Measurements from ENCODE around the gene XAGE1A.

DNA sequence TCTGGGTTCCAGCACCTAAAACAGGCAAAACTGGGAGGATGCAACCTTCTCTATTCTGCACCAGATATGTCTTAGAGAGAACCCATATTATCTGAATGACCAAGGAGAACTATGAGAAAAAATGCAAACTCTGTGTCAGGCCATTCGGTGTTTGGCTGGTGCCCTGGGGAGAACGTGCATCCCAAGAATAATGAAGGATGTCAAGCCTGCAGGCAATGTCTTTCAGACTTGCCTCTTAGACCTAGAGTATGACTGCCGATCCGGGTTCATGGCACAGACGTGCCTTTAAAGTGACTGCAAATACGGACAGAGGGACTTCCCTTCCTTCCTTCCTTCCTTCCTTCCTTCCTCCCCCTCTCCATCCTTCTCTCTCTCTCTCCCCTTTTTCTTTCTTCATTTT is 14.3 kb downstream of the XAGE1A start:
- TF ChIP-seq, protein P1, sequence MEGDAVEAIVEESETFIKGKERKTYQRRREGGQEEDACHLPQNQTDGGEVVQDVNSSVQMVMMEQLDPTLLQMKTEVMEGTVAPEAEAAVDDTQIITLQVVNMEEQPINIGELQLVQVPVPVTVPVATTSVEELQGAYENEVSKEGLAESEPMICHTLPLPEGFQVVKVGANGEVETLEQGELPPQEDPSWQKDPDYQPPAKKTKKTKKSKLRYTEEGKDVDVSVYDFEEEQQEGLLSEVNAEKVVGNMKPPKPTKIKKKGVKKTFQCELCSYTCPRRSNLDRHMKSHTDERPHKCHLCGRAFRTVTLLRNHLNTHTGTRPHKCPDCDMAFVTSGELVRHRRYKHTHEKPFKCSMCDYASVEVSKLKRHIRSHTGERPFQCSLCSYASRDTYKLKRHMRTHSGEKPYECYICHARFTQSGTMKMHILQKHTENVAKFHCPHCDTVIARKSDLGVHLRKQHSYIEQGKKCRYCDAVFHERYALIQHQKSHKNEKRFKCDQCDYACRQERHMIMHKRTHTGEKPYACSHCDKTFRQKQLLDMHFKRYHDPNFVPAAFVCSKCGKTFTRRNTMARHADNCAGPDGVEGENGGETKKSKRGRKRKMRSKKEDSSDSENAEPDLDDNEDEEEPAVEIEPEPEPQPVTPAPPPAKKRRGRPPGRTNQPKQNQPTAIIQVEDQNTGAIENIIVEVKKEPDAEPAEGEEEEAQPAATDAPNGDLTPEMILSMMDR (IDR thresholded peaks at IDR 0.05; ENCODE audit: low read depth, low read length, missing input control): no peak
- TF ChIP-seq TAF1 (conservative IDR thresholded peaks at IDR 0.05): no peak
- TF ChIP-seq, protein P2, sequence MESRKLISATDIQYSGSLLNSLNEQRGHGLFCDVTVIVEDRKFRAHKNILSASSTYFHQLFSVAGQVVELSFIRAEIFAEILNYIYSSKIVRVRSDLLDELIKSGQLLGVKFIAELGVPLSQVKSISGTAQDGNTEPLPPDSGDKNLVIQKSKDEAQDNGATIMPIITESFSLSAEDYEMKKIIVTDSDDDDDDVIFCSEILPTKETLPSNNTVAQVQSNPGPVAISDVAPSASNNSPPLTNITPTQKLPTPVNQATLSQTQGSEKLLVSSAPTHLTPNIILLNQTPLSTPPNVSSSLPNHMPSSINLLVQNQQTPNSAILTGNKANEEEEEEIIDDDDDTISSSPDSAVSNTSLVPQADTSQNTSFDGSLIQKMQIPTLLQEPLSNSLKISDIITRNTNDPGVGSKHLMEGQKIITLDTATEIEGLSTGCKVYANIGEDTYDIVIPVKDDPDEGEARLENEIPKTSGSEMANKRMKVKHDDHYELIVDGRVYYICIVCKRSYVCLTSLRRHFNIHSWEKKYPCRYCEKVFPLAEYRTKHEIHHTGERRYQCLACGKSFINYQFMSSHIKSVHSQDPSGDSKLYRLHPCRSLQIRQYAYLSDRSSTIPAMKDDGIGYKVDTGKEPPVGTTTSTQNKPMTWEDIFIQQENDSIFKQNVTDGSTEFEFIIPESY (IDR thresholded peaks at IDR 0.05): no peak
- TF ChIP-seq JUND (IDR thresholded peaks at IDR 0.05): no peak
- TF ChIP-seq, protein P3, sequence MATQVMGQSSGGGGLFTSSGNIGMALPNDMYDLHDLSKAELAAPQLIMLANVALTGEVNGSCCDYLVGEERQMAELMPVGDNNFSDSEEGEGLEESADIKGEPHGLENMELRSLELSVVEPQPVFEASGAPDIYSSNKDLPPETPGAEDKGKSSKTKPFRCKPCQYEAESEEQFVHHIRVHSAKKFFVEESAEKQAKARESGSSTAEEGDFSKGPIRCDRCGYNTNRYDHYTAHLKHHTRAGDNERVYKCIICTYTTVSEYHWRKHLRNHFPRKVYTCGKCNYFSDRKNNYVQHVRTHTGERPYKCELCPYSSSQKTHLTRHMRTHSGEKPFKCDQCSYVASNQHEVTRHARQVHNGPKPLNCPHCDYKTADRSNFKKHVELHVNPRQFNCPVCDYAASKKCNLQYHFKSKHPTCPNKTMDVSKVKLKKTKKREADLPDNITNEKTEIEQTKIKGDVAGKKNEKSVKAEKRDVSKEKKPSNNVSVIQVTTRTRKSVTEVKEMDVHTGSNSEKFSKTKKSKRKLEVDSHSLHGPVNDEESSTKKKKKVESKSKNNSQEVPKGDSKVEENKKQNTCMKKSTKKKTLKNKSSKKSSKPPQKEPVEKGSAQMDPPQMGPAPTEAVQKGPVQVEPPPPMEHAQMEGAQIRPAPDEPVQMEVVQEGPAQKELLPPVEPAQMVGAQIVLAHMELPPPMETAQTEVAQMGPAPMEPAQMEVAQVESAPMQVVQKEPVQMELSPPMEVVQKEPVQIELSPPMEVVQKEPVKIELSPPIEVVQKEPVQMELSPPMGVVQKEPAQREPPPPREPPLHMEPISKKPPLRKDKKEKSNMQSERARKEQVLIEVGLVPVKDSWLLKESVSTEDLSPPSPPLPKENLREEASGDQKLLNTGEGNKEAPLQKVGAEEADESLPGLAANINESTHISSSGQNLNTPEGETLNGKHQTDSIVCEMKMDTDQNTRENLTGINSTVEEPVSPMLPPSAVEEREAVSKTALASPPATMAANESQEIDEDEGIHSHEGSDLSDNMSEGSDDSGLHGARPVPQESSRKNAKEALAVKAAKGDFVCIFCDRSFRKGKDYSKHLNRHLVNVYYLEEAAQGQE (IDR thresholded peaks at IDR 0.05): no peak
- no peak for TF ChIP-seq RAD21 (IDR thresholded peaks at IDR 0.05)
- no peak for TF ChIP-seq FOXA1 (IDR thresholded peaks at IDR 0.05)
- TF ChIP-seq, protein P4, sequence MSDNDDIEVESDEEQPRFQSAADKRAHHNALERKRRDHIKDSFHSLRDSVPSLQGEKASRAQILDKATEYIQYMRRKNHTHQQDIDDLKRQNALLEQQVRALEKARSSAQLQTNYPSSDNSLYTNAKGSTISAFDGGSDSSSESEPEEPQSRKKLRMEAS (IDR thresholded peaks at IDR 0.05): no peak

All from liver (tissue), 3 donors.